ENCODE data around the gene NMRAL1.

NMRAL1 gene

DNA sequence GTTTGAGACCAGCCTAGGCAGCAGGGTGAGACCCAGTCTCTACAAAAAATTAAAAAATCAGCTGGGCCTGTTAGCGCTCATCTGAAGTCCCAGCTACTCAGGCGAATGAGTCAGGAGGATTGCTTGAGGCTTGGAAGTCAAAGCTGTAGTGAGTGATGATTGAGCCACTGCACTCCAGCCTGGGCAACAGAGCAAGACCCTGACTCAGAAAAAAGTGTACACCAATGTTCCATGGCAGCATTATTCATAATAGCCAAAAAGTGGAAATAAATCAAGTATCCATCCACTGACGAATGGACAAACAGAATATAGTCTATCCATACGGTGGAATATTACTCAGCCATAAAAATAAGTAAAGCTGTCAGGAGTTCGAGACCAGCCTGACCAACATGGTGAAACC, 2.6 kb downstream of the NMRAL1 start:
- no peak for DNase-seq (ENCODE audit: low read depth)
- no peak overlapping the region for H3K4me3 ChIP-seq (ENCODE audit: control insufficient read depth, low read depth, low read length)
- TF ChIP-seq CTCF (IDR thresholded peaks at IDR 0.05; ENCODE audit: control insufficient read depth, insufficient read depth, low read depth, low read length, missing control alignments), result no peak

DNA sequence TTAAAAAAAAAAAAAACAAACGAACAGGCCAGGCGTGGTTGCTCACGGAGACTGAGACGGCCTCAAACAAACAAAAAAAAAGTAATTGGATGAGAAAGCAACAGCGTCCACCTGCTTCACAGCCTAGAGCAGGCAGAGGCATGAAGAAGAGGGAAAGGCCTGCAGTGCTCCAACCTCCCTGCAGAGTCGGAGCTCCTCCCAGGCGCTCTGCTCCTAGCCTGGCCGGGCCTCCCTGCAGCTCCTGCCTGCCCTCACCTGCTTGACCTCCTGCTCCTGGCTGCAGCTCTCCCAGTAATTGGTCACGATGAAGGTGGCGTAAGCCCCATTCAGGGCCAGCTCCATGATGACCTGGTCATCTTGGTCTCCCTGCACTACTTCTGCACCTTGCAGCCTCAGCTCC, 5.5 kb downstream of the NMRAL1 start:
- no peak for TF ChIP-seq CTCF (IDR thresholded peaks at IDR 0.05; ENCODE audit: control insufficient read depth, insufficient read depth, low read depth, low read length, missing control alignments)
- no peak for DNase-seq (ENCODE audit: low read depth)
- no peak overlapping the region for H3K4me3 ChIP-seq (ENCODE audit: control insufficient read depth, low read depth, low read length)

DNA sequence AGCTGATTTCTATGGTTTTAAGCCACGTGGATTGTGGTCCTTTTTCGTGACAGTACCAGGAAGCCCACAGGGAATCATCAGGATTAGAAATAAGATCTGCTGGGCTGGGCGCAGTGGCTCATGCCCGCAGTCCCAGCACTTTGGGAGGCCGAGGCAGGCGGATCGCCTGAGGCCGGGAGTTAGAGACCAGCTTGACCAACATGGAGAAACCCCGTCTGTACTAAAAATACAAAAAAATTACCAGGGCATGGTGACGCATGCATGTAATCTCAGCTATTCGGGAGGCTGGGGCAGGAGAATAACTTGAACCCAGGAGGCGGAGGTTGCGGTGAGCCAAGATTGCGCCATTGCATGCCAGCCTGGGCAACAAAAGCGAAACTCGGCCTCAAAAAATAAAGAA, 6.5 kb downstream of the NMRAL1 start:
- no peak overlapping the region for H3K4me3 ChIP-seq (ENCODE audit: control insufficient read depth, low read depth, low read length)
- DNase-seq (ENCODE audit: low read depth), result no peak
- TF ChIP-seq CTCF (IDR thresholded peaks at IDR 0.05; ENCODE audit: control insufficient read depth, insufficient read depth, low read depth, low read length, missing control alignments), result no peak

GRCh38 chr16:4465977-4466779, 8.2 kb downstream of the NMRAL1 start:
- no peak overlapping the region for H3K4me3 ChIP-seq (ENCODE audit: control insufficient read depth, low read depth, low read length)
- no peak for DNase-seq (ENCODE audit: low read depth)
- no peak for TF ChIP-seq CTCF (IDR thresholded peaks at IDR 0.05; ENCODE audit: control insufficient read depth, insufficient read depth, low read depth, low read length, missing control alignments)

DNA sequence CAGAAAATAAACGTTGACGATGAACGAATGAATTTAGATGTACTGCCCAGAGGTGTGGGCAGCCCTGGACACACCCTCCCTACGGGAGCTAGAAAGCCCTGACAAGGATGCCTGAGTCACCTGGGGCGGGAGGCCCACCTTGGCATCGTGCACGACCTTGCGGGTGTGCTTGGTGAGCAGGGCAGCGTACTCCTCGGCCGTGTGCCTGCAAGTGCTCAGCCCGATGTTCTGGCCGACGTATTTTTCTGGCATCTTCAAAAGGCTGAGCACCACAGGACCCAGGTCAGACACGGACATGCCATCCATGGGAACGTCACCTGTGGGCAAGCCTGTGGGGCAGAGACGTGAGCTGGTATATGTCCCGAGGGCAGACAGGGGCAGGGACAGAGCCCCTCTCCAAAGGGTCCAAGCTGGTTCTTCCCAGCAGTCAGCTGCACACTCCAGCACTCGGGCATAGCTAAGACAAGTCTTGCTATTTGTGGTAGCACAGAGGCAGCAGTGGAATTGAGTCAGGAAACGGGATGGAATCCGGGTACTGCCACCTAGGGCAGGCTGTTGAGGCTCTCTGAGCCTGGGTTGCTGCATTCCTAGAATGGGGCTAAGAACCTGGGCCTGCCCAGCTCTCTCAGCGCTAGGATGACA, 10.8 kb downstream of the NMRAL1 start:
- no peak for TF ChIP-seq CTCF (IDR thresholded peaks at IDR 0.05; ENCODE audit: control insufficient read depth, insufficient read depth, low read depth, low read length, missing control alignments)
- H3K4me3 ChIP-seq (ENCODE audit: control insufficient read depth, low read depth, low read length), result no peak overlapping the region
- DNase-seq (ENCODE audit: low read depth), result no peak

GRCh38 chr16:4461250-4462085, 13.0 kb downstream of the NMRAL1 start:
- DNase-seq (ENCODE audit: low read depth), result no peak
- no peak for TF ChIP-seq CTCF (IDR thresholded peaks at IDR 0.05; ENCODE audit: control insufficient read depth, insufficient read depth, low read depth, low read length, missing control alignments)

More at GRCh38 chr16:4461250-4462085, 13.0 kb downstream of the NMRAL1 start:
- no peak overlapping the region for H3K4me3 ChIP-seq (ENCODE audit: control insufficient read depth, low read depth, low read length)

All from AG09309 (cell line).